Transverse colon (tissue), 4 donors: ENCODE results near the gene SHQ1.

Experiments used
- CTCF ChIP-seq, 5 experiments: fragments of 200-600 bp in 3 of 5; fragments of 450-650 bp in 2 of 5; sonication (generic) in 3 of 5; IDR thresholded peaks; 1 replicate in 2 of 5; 2 replicates in 3 of 5; pipeline ENCODE4 v1.5.1; 2016 to 2017; ENCODE audit warnings: antibody characterized with exemption in 5 of 5, inconsistent platforms in 3 of 5, mild to moderate bottlenecking in 2 of 5, moderate library complexity in 1 of 5
- EP300 ChIP-seq: sonication (generic); formaldehyde crosslinking; IDR thresholded peaks from one replicate; pipeline ENCODE4 v1.6.1; 2017; ENCODE audit warnings: antibody characterized with exemption, low read depth
- POLR2A ChIP-seq: fragments of 450-650 bp; IDR thresholded peaks from one replicate; pipeline ENCODE4 v1.6.1; 2016; ENCODE audit warnings: antibody characterized with exemption, mild to moderate bottlenecking, moderate library complexity
- POLR2AphosphoS5 ChIP-seq, 3 donors: sonication (generic); formaldehyde crosslinking; IDR thresholded peaks; one replicate each; pipeline ENCODE4 v1.6.1; 2016; ENCODE audit warnings: antibody characterized with exemption in 3 of 3

DNA sequence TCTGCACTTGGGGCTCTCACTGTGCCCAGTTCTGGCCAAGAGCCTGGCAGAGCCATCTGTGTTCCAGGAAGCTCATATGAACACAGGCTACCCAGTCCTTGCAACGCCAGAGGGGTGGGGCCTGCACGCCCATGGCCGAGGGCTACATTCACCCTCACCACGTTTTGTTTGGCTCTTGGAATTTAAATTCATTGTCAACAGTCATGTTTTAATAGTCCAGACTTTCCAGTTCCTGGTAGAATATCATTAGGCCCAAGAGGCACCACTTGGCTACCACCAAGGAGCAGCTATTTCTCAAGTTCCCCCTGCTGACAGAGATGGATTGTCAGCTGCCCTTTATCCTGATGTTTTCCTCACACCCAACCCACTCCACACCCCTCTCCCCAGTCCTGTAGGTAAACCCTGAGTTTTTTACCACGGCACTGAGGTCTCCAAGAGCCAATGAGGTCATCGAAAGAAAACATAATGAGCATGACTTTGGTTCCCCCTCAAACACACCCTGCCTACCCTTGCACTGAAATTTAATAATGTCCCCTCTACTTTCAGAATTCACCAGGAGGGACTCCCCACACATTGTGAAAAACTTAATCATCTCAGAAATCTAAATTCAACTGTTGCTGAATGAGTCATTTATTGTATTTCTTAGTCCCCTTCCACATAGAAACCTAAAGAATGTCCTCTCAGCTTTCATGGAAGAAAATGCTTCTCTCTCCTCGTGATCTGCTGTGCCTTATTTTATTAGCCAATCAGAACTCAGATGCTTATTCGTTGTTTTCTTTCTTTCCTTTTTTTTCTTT lies 125.1 kb downstream of the SHQ1 start:
- no peak for TF ChIP-seq CTCF (IDR thresholded peaks at IDR 0.05)
- TF ChIP-seq POLR2AphosphoS5 (IDR thresholded peaks at IDR 0.05): no peak
- no peak for TF ChIP-seq POLR2A
- no peak for TF ChIP-seq EP300
